Measurements from ENCODE around the gene PIGH.
A peak's percentile ranks its signal among the peaks of the same experiment; 100 is the strongest.
"Not testable (repeated sequence)": the region's sequence is repeated elsewhere in the genome, so short reads cannot be mapped to it uniquely, and the experiment has no call there.

PIGH gene

DNA sequence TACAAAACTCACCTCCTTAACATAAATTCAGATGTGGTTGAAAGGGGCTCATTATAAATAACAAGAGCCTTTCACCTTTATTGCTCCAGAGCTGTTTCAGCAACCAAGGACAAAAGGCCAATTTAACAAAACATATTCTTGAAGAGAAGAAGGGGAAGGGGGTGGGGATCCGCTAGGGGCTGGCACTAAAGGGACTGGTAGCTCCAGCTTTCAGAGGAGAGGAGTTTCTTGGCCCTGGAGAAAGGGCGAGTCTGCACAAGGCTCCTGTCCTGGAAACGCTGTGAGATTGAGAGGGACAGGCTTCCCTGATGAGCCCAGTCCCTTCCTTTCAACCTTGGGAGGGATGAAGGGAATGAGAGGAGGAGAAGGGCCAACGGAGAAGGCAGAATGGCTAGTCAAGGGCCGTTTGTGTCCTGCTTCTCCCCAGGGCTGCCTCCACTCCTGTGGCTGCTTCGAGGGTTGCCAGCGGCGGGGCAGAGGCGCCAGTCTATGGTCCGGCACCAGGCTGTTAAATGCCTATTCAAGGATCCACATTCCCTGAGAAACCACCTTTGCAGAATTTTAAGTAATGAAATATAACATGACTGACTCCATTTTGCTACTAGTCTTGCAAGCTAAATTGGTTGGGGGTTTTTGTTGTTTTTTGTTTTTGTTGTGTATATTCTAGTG is 9.7 kb upstream of the PIGH start:
- no peak for DNase-seq (ENCODE audit: low spot score)
- FAIRE-seq: no peak

DNA sequence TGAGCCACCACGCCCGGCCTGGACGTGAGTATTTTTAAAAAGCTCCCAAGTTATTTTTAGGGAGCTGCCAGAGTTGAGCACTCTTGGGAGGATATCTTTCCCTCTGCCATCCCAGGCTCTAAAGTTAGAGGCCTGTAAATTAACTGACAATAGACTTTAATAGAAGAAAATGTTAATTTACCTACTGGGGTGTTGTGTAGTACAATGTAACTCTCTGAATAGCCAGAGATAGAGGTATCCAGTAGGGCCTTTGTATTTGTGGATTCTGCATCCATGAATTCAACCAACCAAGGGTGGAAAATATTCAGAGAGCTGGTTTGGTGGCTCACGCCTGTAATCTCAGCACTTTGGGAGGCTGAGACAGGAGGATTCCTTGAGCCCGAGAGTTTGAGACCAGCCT is 7.6 kb upstream of the PIGH start:
- FAIRE-seq (no peak), DNase-seq (ENCODE audit: low spot score) (no peak)

DNA sequence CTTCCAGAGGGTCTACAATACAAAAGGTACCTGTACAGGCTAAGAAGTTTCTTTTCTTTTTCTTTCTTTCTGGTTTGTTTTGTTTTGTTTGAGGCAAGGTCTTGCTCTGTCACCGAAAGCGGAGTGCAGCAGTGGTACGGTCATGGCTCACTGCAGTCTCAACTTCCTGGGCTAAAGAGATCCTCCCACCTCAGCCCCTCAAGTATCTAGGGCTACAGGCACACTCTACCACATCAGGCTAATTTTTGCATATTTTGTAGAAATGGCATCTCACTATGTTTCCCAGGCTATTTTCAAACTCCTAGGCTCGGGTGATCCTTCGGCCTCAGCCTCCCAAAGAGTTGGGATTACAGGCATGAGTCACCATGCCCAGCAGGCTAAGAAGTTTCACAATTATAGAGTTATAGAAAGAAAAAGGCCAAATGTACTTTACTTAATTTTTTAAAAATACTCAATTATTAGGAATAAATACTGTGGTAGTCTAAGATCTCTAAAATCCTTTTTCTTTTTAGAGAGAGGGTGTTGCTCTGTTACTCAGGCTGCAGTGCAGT is 3.0 kb upstream of the PIGH start:
- no peak for DNase-seq (ENCODE audit: low spot score)
- FAIRE-seq: no peak

DNA sequence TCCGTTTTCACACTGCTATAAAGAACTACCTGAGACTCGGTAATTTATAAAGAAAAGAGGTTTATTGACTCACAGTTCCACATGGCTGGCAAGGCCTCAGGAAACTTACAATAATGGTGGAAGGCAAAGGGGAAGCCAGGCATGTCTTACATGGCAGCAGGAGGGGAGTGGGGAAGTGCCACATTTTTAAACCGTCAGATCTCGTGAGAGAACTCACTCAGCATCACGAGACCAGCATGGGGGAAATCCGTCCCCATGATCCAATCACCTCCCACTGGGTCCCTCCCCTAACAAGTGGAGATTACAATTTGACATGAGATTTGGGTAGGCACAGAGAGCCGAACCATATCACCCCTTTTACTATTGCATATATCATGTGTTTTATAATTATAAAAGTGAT is 2.0 kb upstream of the PIGH start:
- FAIRE-seq (no peak), DNase-seq (ENCODE audit: low spot score) (no peak)

DNA sequence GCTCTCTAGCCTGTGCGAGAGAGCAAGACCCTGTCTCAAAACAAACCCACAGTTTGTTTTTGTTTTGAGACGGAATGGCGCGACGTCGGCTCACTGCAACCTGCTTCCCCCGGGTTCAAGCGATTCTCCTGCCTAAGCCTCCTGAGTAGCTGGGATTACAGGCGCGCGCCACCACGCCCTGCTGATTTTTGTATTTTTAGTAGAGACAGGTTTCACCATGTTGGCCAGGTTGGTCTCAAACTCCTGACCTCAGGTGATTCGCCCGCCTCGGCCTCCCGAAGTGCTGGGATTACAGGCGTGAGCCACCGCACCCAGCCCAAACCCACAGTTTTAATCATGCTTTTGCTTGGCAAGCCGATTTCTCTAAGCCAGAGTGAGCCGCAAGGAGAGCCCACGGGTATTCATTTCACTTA is 500 bp upstream of the PIGH start:
- not testable (repeated sequence) for FAIRE-seq; DNase-seq (ENCODE audit: low spot score)

DNA sequence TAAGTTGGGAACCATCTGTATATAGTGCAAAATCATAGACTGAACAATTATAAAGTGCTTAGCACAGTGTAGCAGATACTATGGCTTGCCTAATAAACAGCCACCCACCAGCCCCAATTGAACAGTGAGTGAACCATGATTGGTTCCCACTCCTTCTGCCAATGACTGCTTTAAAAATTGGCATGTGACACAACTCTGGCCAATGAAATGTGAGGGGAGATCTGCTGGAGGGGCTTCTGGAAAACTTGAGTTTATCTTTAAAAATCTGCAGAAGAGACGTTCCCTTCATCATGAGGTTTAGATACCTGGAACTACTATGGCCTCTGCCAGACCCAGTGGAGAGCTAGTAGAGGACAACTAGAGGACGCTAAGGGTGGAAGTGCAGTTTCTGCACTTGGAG is 4.7 kb downstream of the PIGH start:
- no peak for DNase-seq (ENCODE audit: low spot score)
- no peak for FAIRE-seq

DNA sequence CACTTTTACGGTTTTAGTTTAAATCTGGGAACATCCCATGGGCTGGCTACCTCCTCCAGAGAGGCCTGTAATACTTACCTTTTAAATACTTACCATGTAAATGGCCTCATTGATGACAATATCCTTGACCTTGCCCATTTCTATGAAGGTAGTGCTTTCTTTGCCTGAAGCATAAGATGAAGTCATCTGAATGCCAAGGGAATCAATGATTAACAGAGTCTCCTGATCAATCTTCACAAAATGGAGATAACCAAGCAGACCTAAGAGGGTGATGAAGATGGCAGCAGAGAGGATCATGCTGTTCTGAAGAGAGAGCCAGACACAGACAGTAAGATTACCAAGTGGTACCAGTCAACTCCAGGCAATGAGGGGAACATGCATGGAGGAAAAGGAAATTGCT is 6.4 kb downstream of the PIGH start:
- DNase-seq (ENCODE audit: low spot score); FAIRE-seq: not testable (repeated sequence)

DNA sequence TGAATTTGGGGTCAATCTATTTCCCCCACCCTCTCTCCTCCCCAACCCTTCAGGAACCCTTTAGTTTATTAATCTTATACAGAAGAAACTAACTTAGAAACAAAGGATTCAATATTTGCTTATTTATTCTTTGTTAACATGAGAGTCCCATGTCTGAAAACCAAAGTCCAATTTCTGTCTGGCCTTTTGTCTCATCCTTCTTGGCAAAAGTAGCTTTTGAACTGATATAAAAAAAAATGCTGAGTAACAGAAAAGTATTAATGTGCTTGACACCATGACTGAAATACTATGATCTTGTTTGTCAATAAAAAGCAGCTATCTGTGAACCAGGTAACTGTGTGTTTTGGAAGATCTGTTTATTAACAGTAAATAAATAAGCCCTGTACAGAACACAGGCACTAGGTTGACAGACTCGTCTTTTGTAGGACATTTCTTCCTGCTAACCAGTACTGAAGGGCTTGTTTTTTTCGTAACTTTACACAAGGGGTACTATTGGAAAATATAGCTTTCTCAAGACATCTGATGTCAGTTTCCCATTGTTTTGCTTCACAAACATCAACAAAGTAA is 10.8 kb downstream of the PIGH start:
- FAIRE-seq (no peak), DNase-seq (ENCODE audit: low spot score) (no peak)

DNA sequence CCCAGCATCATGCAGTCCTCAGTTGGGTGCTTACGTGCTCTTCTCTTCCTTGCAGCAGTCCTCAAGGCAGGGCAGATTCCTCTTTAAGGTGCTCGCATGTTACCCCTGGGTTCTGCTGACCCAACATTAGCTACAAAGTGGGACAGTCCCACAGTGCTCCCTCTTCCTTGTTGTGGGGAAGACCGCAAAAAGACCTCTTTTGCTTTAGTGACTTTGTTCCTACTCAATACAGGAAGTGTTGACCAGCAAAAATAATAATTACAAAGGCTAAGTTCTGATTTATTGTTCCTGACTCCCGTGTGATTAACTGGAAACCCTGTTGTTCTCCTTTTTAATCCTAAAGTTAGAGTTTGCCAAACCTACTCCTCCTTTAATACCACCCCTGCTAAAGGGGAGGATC is 13.7 kb downstream of the PIGH start:
- FAIRE-seq (no peak), DNase-seq (ENCODE audit: low spot score) (no peak)

DNA sequence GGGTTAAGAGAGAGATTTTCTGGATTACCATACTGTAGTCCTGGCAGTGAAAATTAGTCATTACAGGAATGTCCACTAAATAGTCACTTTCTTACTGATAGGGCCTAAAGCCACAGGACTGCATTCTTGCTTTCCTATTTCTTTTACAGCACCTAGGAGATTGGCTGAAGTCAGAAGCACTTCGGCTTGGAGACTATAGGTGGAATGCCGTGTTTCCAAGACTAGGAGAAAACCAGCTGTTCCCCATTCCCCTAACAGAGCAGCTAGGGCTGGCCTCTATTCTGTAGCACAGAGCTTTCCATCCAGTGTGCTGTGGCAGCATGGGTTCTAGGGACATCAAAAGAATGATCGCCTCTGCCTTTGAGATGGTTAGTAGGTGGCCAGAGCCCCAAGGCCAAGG is 15.1 kb downstream of the PIGH start:
- DNase-seq (ENCODE audit: low spot score) (no peak), FAIRE-seq (no peak)

DNA sequence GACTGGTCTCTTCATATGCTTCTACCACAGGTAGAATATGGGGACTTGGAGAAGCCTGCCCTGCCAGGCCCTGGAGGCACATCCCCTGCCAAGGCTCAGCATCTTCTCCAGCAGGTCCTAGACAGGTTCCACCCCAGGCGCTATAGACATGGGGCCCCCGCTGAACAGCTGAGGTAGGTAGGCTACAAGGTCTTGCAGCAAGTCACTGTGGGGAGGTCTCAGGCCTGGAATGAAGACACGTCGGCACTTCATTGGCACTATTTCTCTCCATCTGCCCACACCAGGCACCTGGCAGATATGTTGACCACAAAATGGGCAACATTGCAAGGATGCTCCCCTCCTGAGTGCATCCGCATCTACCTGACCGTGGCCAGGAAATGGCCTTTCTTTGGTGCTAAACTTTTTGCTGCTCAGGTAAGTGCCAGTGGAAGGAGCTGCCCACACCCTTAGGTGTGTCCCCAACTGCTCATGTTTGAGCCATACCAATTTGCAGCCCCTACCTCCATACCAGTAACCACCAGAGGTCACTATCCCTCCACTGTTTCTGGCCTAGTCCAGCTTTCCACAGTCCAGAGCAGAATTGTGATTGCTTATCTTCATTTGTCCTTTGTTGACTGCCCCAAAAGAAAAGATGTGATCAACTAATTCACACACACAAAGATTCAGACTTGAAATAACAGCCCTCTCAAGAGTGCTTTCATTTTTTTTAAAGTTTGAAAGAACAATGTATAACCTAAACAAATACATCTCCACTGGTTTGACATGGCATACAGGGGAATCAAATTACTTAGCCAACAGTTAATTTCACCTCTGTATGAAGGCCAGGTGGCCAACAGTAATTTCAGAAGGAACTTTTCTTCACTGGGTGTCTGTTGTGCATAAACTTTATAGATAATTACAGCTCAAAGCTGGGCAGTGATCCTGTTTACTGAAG is 16.1 kb downstream of the PIGH start:
- peak; percentile 29 for DNase-seq (ENCODE audit: low spot score)
- no peak for FAIRE-seq

DNA sequence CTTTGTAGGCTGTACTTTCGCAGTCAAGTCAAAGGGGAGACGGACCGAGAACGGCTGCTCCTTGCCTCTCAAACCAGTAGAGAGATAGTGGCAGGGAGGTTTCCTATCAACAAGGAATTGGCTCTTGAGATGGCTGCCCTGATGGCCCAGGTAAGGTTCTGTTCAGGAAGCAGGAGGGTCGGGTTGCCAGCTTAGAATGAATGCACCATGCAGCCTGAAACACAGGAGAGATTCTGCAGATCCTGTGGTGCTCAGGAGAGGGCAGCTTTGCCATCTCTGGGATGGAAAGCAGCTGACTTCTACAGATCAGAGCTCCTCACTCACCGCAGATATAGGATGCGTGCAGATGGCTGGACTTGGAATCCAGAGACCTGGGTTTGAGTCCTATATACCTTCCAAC is 18.0 kb downstream of the PIGH start:
- no peak for DNase-seq (ENCODE audit: low spot score)
- no peak for FAIRE-seq

DNA sequence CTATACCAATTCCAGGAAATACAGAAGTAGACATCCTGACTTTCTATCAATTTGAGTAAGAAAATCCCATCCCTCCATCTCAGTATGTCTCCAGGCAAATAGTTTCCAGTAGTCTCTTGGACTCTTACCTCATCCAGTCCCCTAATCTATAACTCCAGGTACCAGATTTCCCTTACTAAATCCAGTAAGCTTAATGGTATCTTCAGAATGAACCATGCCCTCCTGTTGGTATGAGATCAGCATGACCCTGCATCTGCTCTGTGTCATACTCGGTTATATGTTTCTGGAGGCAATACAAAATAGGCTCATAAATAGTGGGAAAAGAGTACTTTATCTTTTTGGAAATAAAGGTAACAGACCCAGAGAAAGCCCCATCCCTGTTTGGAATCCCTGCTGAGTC is 18.4 kb downstream of the PIGH start:
- no peak for DNase-seq (ENCODE audit: low spot score)
- no peak for FAIRE-seq

DNA sequence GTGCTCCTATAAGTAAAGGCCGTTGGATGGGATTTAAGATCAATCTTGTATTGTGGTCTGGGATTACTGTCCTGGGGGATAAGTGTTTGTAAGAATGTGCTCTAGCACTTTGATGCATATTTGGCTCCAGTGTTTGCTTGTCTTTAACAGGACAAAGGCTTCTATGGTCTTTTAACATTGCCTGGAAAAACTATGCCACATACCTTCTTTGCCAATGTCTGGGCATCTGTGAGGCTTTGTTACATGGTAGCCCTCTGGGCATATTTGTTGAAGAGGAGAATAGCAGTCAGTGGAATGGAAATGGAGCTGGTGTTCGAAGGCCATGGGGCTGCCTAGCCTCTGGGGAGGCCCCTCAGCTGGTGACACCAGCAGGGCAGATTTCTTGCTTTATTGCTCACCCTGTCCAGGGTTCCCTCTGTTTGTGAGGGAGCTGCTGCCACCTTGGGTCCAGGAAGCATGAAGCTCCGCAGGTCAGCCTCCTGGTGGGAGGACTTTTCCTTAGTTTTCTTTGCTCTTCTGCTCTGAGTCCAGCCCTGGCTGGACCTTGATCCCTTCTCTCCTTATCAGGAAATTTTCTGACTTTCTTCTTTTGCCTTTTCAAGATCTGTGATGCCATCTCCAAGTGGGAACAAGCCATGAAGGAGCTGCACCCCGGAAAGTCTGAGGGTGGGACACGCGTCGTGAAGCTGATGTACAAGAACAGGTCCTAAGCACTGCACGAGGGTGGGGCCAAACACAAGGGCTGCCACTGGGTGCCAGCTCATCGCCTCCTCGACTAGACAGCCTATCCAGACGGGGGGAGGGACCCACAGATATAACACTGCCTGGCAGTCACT is 19.5 kb downstream of the PIGH start:
- no peak for DNase-seq (ENCODE audit: low spot score)
- FAIRE-seq: no peak

DNA sequence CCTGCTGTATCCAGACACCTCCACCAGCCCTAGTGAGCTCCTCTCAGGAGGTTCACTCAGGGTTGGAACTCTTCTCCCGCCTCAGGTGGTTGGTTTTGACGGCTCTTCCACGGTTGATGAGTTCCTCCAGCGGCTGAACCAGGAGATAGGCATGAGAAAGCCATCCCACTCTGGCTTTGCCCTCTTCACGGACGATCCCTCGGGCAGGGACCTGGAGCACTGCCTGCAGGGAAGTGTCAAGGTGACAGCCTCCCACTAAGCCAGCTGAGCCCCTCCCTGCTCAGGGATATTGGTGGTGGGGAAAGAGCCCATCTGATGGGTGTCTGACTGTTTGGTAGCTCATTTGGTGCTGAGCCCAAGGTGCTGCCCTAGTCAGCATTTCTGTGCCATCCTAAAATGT is 20.4 kb downstream of the PIGH start:
- DNase-seq (ENCODE audit: low spot score) (no peak), FAIRE-seq (no peak)

DNA sequence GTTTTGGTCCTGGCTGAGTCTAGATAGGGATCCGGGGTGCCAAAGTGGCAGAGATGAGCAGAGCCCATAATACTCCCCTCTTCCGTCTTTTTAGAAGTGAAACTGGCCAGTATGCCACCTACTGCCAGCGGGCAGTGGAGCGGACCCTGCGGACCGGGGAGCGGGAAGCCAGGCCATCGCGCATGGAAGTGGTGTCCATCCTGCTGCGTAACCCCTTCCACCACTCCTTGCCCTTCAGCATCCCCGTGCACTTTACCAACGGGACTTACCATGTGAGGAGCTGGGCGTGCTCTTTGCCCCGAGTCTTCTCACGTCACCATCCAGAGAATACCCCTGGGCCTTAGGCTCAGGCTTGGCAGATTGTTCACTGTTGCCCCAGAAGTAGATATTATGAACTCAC is 21.0 kb downstream of the PIGH start:
- FAIRE-seq (no peak), DNase-seq (ENCODE audit: low spot score) (no peak)

DNA sequence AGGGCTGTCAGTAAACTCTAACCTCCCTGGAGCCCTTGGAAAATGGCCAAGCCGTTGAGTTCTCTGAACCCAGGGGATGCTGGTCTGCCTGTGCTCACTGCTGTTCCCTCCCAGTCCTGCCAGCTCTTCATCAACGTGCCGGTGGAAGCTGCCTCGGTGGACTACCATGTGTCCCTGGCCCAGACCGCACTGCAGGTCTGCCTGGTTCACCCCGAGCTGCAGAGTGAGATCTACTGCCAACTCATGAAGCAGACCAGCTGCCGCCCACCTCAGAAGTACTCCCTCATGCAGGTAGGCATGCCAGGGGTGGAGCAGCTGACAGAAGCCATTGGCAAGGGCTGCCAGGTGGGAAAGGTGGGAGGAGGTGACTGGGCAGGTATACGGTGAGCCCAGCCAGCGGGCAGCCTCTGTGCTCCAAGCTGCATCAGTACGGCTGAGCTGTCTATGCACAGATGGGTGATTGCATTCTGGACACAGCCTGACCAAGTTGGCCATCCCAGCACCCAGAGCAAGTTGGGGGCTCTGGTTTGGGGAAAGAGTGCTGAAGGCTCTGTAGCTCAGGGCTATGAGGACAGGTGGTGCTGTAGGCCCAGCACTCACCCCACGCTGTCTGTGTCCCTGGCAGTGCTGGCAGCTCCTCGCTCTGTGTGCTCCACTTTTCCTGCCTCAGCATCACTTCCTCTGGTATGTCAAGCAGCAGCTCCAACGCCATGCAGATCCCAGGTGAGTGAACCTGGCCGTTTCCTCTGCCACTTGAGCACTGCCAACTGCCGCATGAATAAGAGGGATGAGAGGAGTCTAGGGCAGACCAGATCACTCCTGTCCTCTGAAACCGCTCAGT is 21.9 kb downstream of the PIGH start:
- DNase-seq (ENCODE audit: low spot score) (no peak), FAIRE-seq (no peak)

DNA sequence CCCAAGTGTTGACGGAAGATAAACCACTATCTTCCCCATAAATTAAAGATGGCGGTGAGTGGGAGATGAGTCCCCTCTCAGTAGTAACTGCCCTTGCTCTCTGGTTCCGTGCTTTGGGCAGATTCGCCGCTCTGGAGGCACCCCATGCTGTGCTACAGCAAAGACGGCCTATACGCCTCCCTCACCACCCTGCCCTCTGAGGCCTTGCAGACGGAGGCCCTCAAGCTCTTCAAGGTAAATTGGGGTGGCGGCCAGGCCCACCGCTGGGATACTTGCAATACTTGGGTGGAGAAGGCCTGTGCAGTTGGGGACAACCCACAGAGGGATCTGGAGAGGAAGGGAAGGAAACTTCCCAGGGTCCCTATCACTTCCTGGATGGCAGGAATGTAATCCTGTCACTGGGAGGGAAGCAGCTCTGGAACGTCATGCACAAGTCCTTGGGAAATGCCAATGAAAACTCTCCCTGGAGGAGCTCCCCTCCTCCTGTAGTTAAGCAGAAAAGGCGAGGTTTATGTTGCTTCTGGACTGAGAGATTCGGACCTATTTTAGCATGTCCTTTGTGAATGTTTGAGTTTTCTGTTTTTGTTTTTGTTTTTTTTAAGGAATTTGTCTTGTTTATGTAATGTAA is 22.8 kb downstream of the PIGH start:
- FAIRE-seq: no peak
- no peak for DNase-seq (ENCODE audit: low spot score)

DNA sequence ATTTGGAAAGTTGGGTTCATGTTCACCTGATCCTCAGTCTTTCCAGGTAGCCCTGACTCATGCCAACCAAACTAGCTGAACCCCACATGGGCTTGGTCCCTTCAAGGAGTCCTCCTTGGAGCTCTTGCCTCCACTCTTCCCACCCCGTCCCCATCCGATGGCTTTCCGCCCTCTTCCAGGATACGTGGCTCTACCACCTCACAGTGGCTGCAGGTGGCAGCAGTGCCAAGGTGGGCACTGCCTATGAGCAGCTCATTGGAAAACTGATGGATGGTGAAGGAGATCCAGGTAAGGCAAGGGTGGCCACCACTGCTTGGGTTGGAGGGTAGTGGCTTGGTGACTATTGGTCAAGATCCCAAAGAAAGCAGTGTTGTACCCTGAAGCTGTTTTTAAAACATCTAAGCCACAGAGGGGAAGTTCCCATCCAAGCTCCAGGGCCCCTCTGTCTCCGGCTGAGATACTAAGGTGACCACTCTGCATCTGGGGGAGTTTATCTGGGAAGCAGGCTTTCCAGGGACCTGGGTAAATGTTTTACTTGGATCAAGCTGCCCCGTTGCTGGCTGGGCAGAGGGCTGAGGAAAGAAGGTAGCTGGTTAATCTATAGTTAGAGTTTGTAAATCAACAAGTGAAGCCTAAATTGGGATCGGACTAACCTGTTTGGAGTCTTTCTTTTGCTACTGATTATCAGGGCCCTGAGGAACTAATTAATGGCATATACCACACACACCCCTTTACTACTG is 23.7 kb downstream of the PIGH start:
- no peak for DNase-seq (ENCODE audit: low spot score)
- no peak for FAIRE-seq
